AG09319 (cell line): ENCODE results near the gene SPOCK2.

Experiments
- DNase-seq: peaks from one replicate; pipeline ENCODE4 v3.0.0-alpha.2; 2010; ENCODE audit warnings: low read depth; ENCODE audit errors: extremely low read depth
- TF ChIP-seq, protein P1 (sequence below): IDR thresholded peaks from 2 replicates; pipeline ENCODE4 v1.5.1; 2011; ENCODE audit warnings: low read depth, mild to moderate bottlenecking, inconsistent platforms, low read length, moderate library complexity

SPOCK2 gene

DNA sequence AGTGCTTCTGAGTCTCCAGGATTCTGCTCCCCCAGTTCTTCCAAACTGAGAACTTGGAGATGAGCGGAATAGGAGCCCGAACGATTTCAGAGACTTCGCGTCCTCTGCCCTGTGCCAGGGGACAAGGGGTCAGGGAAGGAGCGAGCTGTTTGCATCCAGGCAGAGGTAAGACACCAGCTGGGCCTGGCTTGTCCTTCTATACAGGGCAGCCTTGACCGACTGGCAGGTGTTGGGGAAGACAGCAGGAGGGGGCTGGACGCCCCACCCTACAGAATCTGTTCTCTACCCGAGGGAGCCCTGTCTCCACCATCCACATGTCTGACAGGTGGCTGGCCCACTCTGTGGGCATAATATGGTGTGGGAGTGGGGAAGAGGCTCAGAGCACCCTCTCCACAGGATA, 7.1 kb downstream of the SPOCK2 start:
- no peak for DNase-seq
- TF ChIP-seq, protein P1, sequence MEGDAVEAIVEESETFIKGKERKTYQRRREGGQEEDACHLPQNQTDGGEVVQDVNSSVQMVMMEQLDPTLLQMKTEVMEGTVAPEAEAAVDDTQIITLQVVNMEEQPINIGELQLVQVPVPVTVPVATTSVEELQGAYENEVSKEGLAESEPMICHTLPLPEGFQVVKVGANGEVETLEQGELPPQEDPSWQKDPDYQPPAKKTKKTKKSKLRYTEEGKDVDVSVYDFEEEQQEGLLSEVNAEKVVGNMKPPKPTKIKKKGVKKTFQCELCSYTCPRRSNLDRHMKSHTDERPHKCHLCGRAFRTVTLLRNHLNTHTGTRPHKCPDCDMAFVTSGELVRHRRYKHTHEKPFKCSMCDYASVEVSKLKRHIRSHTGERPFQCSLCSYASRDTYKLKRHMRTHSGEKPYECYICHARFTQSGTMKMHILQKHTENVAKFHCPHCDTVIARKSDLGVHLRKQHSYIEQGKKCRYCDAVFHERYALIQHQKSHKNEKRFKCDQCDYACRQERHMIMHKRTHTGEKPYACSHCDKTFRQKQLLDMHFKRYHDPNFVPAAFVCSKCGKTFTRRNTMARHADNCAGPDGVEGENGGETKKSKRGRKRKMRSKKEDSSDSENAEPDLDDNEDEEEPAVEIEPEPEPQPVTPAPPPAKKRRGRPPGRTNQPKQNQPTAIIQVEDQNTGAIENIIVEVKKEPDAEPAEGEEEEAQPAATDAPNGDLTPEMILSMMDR = no peak

DNA sequence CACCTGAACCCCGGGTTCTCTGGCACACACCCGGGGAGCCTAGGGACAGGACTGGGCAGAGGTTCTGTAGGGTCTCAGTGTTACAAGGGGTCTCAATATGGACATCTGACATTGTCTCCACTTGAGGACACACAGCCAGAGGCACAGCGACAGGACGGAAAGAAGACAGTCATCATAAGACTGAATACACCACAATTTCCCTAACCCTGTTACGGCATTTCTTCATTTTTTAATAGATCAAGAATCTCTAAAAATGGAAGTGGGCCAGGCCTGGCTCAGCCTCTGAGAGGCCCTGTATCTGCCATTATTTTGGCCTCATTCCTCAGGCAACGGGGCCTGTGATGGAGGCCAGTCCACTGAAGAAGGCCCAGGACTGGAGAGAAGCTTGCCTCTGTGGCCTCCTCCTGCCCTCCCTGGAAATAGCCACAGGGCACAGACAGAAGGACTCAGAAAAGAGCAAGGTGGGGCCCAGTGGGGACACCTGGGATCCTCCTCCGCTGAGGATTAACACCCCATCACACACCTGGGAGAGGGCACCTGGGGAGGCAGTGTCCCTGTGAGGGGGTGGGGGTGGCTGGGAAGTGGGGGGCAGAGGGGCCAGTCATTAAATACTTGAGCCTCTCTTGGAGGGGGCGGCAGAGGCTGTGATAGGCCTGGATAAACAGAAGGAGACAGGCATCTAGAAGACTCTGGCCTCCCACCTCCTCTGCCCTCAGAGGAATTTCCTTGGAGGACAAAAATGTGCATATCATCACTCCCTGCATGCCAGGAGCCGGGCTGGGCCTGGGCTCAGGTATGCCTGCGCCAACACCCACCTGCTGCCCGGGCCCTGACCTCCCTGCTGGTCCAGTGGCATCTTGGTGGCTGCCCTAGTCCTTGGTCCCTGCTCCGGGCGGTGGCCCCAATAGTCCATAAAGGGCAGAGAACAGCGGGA, 8.0 kb downstream of the SPOCK2 start:
- TF ChIP-seq, protein P1 = no peak
- no peak for DNase-seq

DNA sequence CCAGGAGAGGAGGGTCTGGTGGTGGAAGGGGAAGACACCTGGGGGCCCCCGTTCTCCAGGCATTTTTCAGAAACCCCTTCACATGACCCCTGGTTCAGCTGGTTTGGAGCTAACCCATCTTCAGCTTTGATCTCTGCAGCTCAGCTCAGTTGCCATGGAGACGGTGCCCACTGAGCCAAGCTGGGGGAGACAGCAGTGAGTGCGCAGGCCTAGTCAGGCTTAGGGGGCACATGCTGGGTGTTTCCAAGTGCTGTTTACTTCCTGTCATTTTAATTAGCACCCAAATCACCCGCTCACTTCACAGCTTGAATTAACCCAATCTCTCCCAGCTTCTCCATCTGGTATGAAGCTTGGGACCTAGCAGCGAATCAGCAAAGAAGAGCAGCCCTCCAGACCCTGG, 9.0 kb downstream of the SPOCK2 start:
- no peak for DNase-seq
- TF ChIP-seq, protein P1 = no peak

DNA sequence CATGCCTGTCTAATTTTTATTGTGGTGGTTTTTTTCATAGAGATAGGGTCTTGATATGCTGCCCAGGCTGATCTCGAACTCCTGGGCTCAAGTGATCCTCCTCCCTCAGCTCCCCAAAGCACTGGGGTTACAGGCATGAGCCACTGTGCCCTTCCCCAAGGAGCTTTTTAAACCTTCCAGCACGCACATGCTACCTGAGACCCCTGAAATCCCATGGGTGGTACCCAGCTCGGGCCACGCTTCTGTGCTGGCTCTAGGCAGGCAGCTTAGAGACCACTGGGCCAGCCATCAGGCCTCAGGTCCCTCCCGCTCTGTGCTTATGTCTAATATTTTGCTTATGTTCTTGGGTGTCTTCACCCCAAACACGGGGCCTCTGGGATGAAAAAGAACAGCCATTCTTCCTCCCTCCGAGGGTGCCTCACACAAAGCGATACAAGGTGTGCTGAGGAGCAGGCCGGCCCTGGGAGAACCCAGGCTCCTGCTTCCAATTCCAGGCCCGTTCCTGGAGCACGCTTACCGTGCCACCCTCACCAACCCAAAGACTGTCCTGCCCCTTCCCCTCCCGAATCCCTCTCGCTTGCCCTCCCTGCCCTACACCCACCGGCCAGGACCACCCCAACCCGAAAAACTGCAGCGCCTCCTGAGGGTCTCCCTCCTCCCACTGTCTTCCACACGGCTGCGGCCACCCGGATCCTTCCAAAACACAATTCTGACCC, 10.9 kb downstream of the SPOCK2 start:
- no peak for DNase-seq
- TF ChIP-seq, protein P1 = no peak

DNA sequence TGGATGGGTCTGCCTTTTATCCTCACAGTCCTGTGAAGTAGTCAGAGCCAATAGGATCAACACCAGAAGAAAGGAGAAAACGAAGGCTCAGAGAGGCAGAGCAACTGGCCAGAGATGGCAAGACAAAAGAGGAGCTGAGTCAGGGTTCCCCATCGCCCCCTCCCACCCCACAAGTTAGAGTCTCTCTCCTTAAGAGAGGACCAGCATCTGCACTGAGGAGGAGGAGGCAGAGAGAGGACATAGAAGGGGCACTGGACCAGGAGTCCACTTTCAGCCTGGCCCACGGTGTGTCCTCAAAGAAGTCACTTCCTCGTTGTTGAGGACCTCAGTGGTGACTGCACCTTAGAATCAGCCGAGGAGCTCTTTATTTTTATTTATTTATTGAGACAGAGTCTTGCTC, 11.6 kb downstream of the SPOCK2 start:
- no peak for DNase-seq
- TF ChIP-seq, protein P1 = no peak

DNA sequence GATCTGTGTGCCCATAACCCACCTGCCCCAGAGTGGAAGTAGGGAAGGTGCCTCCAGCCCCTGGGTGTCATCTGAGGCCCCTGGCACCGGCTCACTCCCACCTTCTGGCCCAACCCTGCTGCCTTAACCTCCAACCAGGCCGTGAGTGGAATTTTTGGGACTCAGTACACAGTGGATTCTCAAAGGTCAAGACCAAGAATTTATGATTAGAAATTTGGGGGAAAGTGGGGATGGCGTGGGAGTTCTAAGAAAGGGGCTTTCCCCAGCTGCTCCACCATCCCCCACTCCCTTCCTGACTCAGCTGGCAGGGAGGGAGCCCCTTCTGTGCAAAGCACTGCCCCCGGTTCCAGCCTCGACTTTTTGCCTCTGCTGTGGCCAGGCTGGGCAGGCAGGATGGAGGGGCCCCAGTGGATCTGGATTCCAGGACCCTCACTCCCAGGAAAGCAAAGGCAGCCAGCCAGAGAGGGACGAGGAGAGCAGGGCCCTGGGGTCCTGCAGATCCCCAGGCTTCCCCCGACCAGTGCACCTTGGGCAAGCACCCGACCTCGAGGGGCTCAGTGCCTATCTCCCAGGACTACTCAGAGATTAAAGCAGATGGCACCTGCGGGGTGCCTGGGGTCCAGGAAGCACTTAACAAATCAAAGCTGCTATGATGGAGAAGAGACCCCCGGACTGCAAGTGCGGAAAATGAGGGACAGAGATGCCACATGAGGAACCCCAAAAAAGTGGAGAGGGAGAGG, 12.8 kb downstream of the SPOCK2 start:
- DNase-seq = no peak

More for the DNA sequence above, 12.8 kb downstream of the SPOCK2 start:
- TF ChIP-seq, protein P1 = no peak
